Tibial nerve (tissue), 4 donors: ENCODE results near the gene CALU. TPM values are rescaled to one million over a fixed set of nuclear protein-coding genes. Genes with fewer than 3 reads are reported as not detected.
A peak's percentile ranks its signal among the peaks of the same experiment; 100 is the strongest.

Experiments
- DNase-seq, 2 donors: peaks; one replicate each; pipeline ENCODE4 v3.0.0-alpha.2; 2019; ENCODE audit warnings: low spot score in 2 of 2
- H3K27ac ChIP-seq, 4 donors: fragments of 200-600 bp; sonication (generic) in 3 of 4; one replicate each; pipeline ENCODE4 v1.5.1; 2017 to 2019; ENCODE audit warnings: mild to moderate bottlenecking in 1 of 4
- H3K27me3 ChIP-seq, 2 donors: fragments of 200-600 bp; sonication (generic) in 1 of 2; one replicate each; pipeline versions ENCODE4 v1.5.1 to v1.6.0; 2017 to 2019
- H3K36me3 ChIP-seq, 3 donors: fragments of 200-600 bp; sonication (generic); one replicate each; pipeline ENCODE4 v1.5.1; 2018 to 2019
- H3K4me1 ChIP-seq, 4 donors: fragments of 200-600 bp; sonication (generic) in 3 of 4; one replicate each; pipeline ENCODE4 v1.5.1; 2017 to 2019
- H3K4me3 ChIP-seq, 4 donors: fragments of 200-600 bp; sonication (generic) in 3 of 4; one replicate each; pipeline ENCODE4 v1.5.1; 2017 to 2019; ENCODE audit warnings: mild to moderate bottlenecking in 1 of 4, moderate library complexity in 1 of 4
- H3K9me3 ChIP-seq, 4 donors: fragments of 200-600 bp; sonication (generic) in 3 of 4; one replicate each; pipeline ENCODE4 v1.5.1; 2017 to 2019
- CTCF ChIP-seq, 5 experiments: fragments of 200-600 bp in 3 of 5; fragments of 450-650 bp in 2 of 5; sonication (generic) in 3 of 5; IDR thresholded peaks; one replicate each; pipeline ENCODE4 v1.5.1; 2016 to 2019; ENCODE audit warnings: antibody characterized with exemption in 5 of 5, mild to moderate bottlenecking in 3 of 5, moderate library complexity in 2 of 5
- EP300 ChIP-seq, 2 donors: sonication (generic); formaldehyde crosslinking; IDR thresholded peaks; one replicate each; pipeline ENCODE4 v1.6.1; 2017; ENCODE audit warnings: antibody characterized with exemption in 2 of 2, mild to moderate bottlenecking in 1 of 2
- POLR2A ChIP-seq, 2 donors: fragments of 450-650 bp; IDR thresholded peaks; one replicate each; pipeline ENCODE4 v1.6.1; 2017; ENCODE audit warnings: antibody characterized with exemption in 2 of 2, mild to moderate bottlenecking in 2 of 2, moderate library complexity in 2 of 2
- WGBS, 2 donors: methylation state at CpG; one replicate each; pipeline ENCODE4 v1.1.5; 2018; 5-methylcytosine and 5-hydroxymethylcytosine counted together
- total RNA-seq, 4 donors: library from RNA; depleted of rRNA; stranded (reverse); fragments of >200 nt; gene quantifications; one replicate each; pipeline ENCODE4 v1.1.0, GENCODE V29; 2016

Gene CALU
- 10 to 100 TPM; 77.3 to 94.8 (median 90.0) TPM for total RNA-seq

- Histone ChIP-seq H3K27me3 (no peaks in the 10 kb centered on the region), H3K9me3 (no peaks in the 10 kb centered on the region), H3K27ac (peak within 1 kb of the TSS; percentile 77 to 96 (median 91)), H3K4me3 (peak within 1 kb of the TSS; percentile 67 to 88 (median 77)), H3K4me1 (peaks cover 0 to 51% (median 21%) of the 10 kb centered on the region in 4 donors), H3K36me3 (no peaks in the 10 kb centered on the region)
- peak; percentile 83 to 89 for TF ChIP-seq POLR2A (IDR thresholded peaks at IDR 0.05)
- peak in 2 of 5 experiments; percentile 7 to 9 for TF ChIP-seq CTCF (IDR thresholded peaks at IDR 0.05)
- TF ChIP-seq EP300 (IDR thresholded peaks at IDR 0.05), result peak; percentile 77 to 92
- peak; percentile 93 to 94 for DNase-seq
- 0% methylated on average over 37 to 74 of the region's 74 CpGs for WGBS, 2 donors
Observed at GRCh38 chr7:128739048-128739962, at the start of gene CALU. TSS of gene CALU (plus strand) at chr7:128739359. CDS start at chr7:128748584, 9,225 bp downstream.

- Histone ChIP-seq H3K27ac (no peak overlapping the region), H3K4me1 (no peaks in the 10 kb centered on the region), H3K9me3 (no peaks in the 10 kb centered on the region), H3K27me3 (peaks cover 0 to 10% of the 10 kb centered on the region in 2 donors), H3K4me3 (no peak overlapping the region), H3K36me3 (peaks cover 0 to 22% (median 0%) of the 10 kb centered on the region in 3 donors)
- 65% methylated on average over 1 of the region's 1 CpG for WGBS, 2 donors
- DNase-seq, result no peak
- TF ChIP-seq EP300 (IDR thresholded peaks at IDR 0.05) (no peak), CTCF (IDR thresholded peaks at IDR 0.05) (no peak), POLR2A (IDR thresholded peaks at IDR 0.05) (no peak)
Observed at GRCh38 chr7:128691227-128691626, 47.9 kb upstream of the CALU start.

GRCh38 chr7:128692623-128693270 lies 46.4 kb upstream of the CALU start:
- H3K36me3 ChIP-seq, result peaks cover 0 to 7% (median 0%) of the 10 kb centered on the region in 3 donors
- H3K9me3 ChIP-seq, result no peaks in the 10 kb centered on the region
- no peak for DNase-seq
- no peak for TF ChIP-seq POLR2A (IDR thresholded peaks at IDR 0.05)
- H3K27ac ChIP-seq, result no peak overlapping the region
- WGBS, 2 donors, result 47 to 55% methylated on average over 7 of the region's 7 CpGs
- peaks cover 0 to 25% of the 10 kb centered on the region in 2 donors for H3K27me3 ChIP-seq
- H3K4me3 ChIP-seq, result no peak overlapping the region
- peaks cover 0 to 8% (median 5%) of the 10 kb centered on the region in 4 donors for H3K4me1 ChIP-seq

GRCh38 chr7:128693373-128694015 lies 45.7 kb upstream of the CALU start:
- H3K4me1 ChIP-seq, result peaks cover 0 to 9% (median 6%) of the 10 kb centered on the region in 4 donors
- no peak for TF ChIP-seq CTCF (IDR thresholded peaks at IDR 0.05)
- no peak for TF ChIP-seq POLR2A (IDR thresholded peaks at IDR 0.05)
- no peak for TF ChIP-seq EP300 (IDR thresholded peaks at IDR 0.05)
- H3K27ac ChIP-seq, result no peak overlapping the region
- no peaks in the 10 kb centered on the region for H3K9me3 ChIP-seq
- no peak for DNase-seq
- 84 to 88% methylated on average over 19 of the region's 19 CpGs for WGBS, 2 donors
- peaks cover 0 to 3% (median 0%) of the 10 kb centered on the region in 3 donors for H3K36me3 ChIP-seq
- H3K27me3 ChIP-seq, result peaks cover 0 to 32% of the 10 kb centered on the region in 2 donors
- H3K4me3 ChIP-seq, result no peak overlapping the region

- TF ChIP-seq POLR2A (IDR thresholded peaks at IDR 0.05) (no peak), CTCF (IDR thresholded peaks at IDR 0.05) (no peak), EP300 (IDR thresholded peaks at IDR 0.05) (no peak)
- no peak for DNase-seq
- no peaks in the 10 kb centered on the region for H3K9me3 ChIP-seq
- no peak overlapping the region for H3K4me3 ChIP-seq
- H3K27me3 ChIP-seq, result peaks cover 0 to 45% of the 10 kb centered on the region in 2 donors
- H3K27ac ChIP-seq, result no peak overlapping the region
- peaks cover 0 to 9% (median 6%) of the 10 kb centered on the region in 4 donors for H3K4me1 ChIP-seq
- no peaks in the 10 kb centered on the region for H3K36me3 ChIP-seq
- WGBS, 2 donors, result 41 to 44% methylated on average over 2 of the region's 2 CpGs
Observed at GRCh38 chr7:128694738-128695137, 44.4 kb upstream of the CALU start.
